Measurements from ENCODE around the gene ARHGAP15. TPM values are rescaled to one million over a fixed set of nuclear protein-coding genes. Genes with fewer than 3 reads are reported as not detected.

The ARHGAP15 gene
- total RNA-seq, 4 donors from 2014 or later: 7.9 to 32.5 (median 20.7) TPM

DNA sequence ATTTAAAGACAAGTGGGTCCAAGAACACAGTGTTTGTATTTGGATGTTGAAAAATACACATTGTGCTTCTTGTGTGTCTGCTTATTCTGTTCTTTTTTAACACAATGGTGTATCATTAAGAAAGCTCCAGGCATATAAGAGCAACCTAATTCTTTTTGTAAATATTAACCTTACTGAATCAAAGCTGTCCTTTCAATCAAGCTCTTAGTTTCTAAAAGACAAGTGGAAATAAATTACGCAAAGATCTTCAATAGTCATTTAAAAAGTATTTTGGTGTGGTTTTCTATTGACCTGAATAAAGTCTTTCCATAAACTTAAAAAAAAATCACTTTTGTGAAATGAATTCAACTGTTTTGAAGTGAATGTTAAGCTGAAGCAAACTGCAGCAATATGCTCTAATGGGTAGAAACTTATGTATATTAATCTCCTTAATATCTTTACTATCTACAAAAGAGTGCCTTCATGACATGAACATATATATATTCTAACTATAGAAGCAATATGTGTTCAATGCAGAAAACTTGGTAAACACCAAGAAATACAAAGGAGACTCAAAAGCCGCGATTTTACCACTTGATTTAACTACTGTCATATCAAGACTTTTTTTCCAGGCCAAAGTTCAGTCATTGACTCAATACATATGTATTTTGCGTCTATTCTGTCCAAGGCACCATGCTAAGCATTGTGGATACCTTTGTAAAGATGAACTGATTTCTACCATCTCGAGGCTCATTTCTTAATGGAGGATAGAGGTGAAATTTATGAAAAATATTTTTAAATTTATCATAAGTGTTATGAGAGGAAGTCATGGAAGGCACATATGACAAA lies 97.7 kb downstream of the ARHGAP15 start:
- TF ChIP-seq, protein P1, sequence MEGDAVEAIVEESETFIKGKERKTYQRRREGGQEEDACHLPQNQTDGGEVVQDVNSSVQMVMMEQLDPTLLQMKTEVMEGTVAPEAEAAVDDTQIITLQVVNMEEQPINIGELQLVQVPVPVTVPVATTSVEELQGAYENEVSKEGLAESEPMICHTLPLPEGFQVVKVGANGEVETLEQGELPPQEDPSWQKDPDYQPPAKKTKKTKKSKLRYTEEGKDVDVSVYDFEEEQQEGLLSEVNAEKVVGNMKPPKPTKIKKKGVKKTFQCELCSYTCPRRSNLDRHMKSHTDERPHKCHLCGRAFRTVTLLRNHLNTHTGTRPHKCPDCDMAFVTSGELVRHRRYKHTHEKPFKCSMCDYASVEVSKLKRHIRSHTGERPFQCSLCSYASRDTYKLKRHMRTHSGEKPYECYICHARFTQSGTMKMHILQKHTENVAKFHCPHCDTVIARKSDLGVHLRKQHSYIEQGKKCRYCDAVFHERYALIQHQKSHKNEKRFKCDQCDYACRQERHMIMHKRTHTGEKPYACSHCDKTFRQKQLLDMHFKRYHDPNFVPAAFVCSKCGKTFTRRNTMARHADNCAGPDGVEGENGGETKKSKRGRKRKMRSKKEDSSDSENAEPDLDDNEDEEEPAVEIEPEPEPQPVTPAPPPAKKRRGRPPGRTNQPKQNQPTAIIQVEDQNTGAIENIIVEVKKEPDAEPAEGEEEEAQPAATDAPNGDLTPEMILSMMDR (IDR thresholded peaks at IDR 0.05; ENCODE audit: low read depth): no peak

DNA sequence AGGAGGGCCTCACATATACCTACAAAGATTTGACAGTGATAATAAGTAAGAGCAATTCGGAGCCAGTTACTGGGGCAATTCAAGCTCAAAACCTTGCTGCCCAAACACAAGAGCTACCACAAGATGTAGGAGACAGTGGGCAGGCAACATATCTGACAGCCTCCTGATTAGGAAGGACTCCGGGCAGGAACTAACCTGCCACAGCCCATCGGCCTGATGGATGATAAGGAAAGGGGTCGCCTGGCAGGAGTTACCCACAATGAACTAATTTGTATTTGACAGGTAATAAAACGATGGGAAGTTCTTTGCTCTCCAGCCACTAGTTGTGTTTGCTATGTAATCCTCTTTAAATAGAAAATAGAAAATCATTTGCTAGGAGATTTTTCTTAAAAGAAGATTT lies 100.2 kb downstream of the ARHGAP15 start:
- TF ChIP-seq, protein P1 (IDR thresholded peaks at IDR 0.05; ENCODE audit: low read depth): no peak

DNA sequence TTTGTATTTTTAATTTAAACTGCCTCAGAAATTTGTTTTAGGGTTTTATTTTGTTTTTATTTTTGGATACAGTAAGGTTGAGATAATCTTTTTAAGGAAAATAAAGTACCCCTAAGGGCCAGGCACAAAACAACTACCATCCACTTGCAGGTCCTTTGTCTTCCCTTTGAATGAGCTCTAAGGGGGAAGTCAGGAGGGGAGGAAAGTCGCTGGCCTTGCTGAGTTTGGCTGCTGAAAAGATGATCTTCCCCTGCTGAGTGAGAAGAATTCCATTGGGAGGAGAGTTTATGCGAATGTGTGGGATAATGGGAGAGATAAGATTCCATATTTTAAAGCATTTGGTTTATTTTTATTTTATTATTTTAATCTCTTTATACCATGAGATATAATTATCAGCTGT lies 100.7 kb downstream of the ARHGAP15 start:
- TF ChIP-seq, protein P1 (IDR thresholded peaks at IDR 0.05; ENCODE audit: low read depth): no peak

DNA sequence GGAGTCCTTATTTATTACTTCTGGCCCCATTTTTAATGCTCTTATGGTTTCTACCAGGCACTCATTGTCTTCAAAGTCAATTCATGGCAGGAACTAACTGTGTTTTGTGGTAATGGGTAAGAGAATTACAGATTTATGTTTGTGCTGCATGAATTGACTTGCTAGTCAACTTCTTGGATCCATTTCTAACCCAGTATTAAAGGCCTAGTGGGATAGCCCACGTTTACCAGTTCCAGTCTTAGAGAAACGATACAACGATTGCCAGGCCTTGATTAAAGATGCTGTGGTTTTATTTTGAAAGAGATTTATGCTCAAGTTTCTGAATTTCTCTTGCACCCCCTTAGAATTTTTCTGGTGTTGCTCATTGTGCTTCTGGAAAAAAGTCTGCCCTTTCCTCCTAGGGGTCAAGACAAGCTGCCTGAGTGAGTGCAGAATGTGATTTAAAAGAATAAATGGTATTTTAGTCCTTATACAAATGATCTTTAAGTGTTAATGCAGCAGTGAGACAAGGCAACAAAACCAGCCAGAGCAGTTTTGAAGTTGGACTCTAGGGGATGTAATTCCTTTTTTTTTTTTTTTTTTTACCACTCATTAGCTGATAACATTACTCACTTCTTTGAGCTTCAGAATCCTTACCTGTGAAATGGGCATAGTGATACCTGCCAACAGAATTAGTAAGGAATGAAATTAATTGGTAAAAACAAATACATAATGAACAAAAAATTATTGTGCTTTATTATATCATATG lies 101.5 kb downstream of the ARHGAP15 start:
- TF ChIP-seq, protein P1 (IDR thresholded peaks at IDR 0.05; ENCODE audit: low read depth): no peak

DNA sequence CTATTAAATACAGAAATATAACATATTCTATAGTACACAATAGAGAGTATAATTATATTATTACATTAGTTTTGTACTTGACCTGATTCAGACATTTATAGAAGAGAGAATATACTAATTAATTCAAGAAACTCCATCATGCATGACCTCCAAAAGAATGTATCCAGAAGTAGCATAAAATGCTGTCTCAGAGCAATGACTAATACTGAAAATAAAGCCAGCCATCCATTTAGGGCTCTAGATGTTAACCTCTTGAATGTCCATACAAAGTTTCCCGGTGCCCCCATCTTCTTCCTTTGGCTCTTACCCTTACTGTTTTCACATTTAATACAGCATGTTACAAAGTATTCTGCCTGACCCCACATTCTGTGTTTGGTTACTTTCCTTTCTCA lies 102.0 kb downstream of the ARHGAP15 start:
- TF ChIP-seq, protein P1 (IDR thresholded peaks at IDR 0.05; ENCODE audit: low read depth): no peak

DNA sequence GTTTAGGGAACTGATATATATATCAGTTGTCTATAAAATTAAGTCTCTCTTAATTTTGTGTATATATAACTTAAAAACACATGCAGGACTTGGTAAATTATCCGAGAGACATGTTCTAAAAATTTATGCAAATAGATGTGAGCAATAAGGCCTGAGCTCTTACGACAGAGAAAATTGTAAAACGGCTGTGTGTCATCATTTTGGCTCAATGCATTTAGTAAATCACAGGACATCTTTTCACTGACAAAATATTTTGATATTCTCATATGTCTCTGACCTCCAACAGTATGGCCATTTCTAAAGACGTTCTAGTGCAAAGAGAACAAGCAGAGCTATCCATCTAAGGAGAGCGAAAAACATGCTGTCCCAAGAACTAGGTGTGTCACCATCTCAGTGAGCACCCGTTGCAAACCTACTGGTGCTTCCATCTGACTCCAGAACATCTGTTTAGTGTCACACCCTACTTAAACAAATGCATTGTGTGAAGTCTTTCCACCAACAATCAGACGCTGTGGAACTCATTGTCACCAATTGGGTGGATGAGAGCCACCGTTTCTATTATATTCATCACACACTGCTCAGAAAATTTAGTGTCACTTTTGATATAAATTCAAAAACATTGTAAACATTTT lies 108.0 kb downstream of the ARHGAP15 start:
- TF ChIP-seq, protein P1 (IDR thresholded peaks at IDR 0.05; ENCODE audit: low read depth): no peak
